HCT116 (cell line): ENCODE data around the gene HDAC1. TPM values are rescaled to one million over a fixed set of nuclear protein-coding genes. Genes with fewer than 3 reads are reported as not detected.

Experiments
- ATAC-seq: fragments of 200-7000 bp; cut with Tn5 transposase; 2 replicates; pipeline ENCODE4 v1.9.1; 2020; ENCODE audit warnings: mild to moderate bottlenecking, moderate library complexity
- BruUV-seq: library from RNA; stranded (reverse); fragments of 400-500 nt; replicated peaks from 2 replicates; lab custom pipeline; 2021; lab: Mats Ljungman, UMichigan
- CTCF ChIA-PET: fragments of 300-600 bp; sonication (Branson Sonifier 250); formaldehyde crosslinking; loops from one replicate; lab custom pipeline; 2021; ENCODE audit warnings: antibody characterized with exemption; lab: Charles Lee
- POLR2A ChIA-PET: fragments of 300-600, 350-600 bp; sonication (Branson Sonifier 250); formaldehyde crosslinking; loops from one replicate; lab custom pipeline; 2021; ENCODE audit warnings: antibody characterized with exemption; lab: Charles Lee
- RAD21 ChIA-PET, 2 experiments: fragments of 300-600 bp; sonication (Branson Sonifier 250); formaldehyde crosslinking; loops; one replicate each; lab custom pipeline; 2023; ENCODE audit warnings: low total read pairs in 2 of 2; ENCODE audit not compliant: uncharacterized antibody in 2 of 2, unreplicated experiment in 2 of 2, low non-redundant PET in 1 of 2; lab: Charles Lee
- DNase-seq: peaks from one replicate; pipeline ENCODE4 v3.0.0-alpha.2; 2010; ENCODE audit warnings: low read depth, low spot score
- H2AFZ ChIP-seq: fragments of 200-600 bp; shearing (Covaris generic), sonication (generic); 2 replicates; pipeline ENCODE4 v1.6.1; 2017; ENCODE audit warnings: low read depth, mixed run types, mixed read lengths, antibody characterized with exemption, low read length; ENCODE audit not compliant: poor library complexity, severe bottlenecking
- H3K27ac ChIP-seq: 2 replicates; pipeline ENCODE4 v1.5.1; 2012; ENCODE audit warnings: low read depth, low read length
- H3K27me3 ChIP-seq: fragments of 200-600 bp; sonication (generic); 2 replicates; pipeline ENCODE4 v1.6.1; 2016; ENCODE audit warnings: mixed run types, low read length, mixed read lengths; ENCODE audit not compliant: insufficient read depth
- H3K36me3 ChIP-seq, 2 experiments: fragments of 200-500 bp in 1 of 2; fragments of 200-600 bp in 1 of 2; sonication (Bioruptor generic) in 1 of 2; sonication (generic) in 1 of 2; 2 replicates each; pipeline versions ENCODE4 v1.5.1 to v1.6.1; 2014 to 2016; ENCODE audit warnings: low read length in 2 of 2, inconsistent platforms in 1 of 2, mixed read lengths in 1 of 2, mixed run types in 1 of 2; ENCODE audit not compliant: insufficient read depth in 2 of 2, control insufficient read depth in 1 of 2
- H3K4me1 ChIP-seq, 2 experiments: fragments of 200-600 bp in 1 of 2; sonication (generic) in 1 of 2; 2 replicates each; pipeline versions ENCODE4 v1.5.1 to v1.6.1; 2012 to 2017; ENCODE audit warnings: low read length in 2 of 2, inconsistent platforms in 1 of 2, mild to moderate bottlenecking in 1 of 2, mixed read lengths in 1 of 2, mixed run types in 1 of 2, moderate library complexity in 1 of 2; ENCODE audit not compliant: insufficient read depth in 2 of 2, control insufficient read depth in 1 of 2
- H3K4me2 ChIP-seq: fragments of 200-600 bp; sonication (generic); 2 replicates; pipeline ENCODE4 v1.6.1; 2017; ENCODE audit warnings: mixed run types, low read length, mixed read lengths
- H3K4me3 ChIP-seq, 2 experiments: fragments of 200-600 bp in 1 of 2; sonication (generic) in 1 of 2; replicated peaks in 1 of 2; 2 replicates each; pipeline ENCODE4 v1.5.1; 2011 to 2016; ENCODE audit warnings: low read length in 2 of 2, control low read depth in 1 of 2, low read depth in 1 of 2, mild to moderate bottlenecking in 1 of 2, mixed read lengths in 1 of 2, mixed run types in 1 of 2
- H3K79me2 ChIP-seq: fragments of 200-600 bp; sonication (generic); 2 replicates; pipeline ENCODE4 v1.6.1; 2017; ENCODE audit warnings: mild to moderate bottlenecking, mixed run types, low read length, moderate library complexity, mixed read lengths; ENCODE audit not compliant: insufficient read depth
- H3K9ac ChIP-seq: fragments of 200-600 bp; sonication (generic); 2 replicates; pipeline ENCODE4 v1.6.1; 2016; ENCODE audit warnings: low read length, mixed read lengths
- H3K9me2 ChIP-seq: fragments of 200-600 bp; sonication (generic), shearing (Covaris generic); 2 replicates; pipeline ENCODE4 v1.6.1; 2017; ENCODE audit warnings: mixed run types, mild to moderate bottlenecking, moderate library complexity; ENCODE audit not compliant: insufficient read depth
- H3K9me3 ChIP-seq, 2 experiments: fragments of 200-500 bp in 1 of 2; fragments of 200-600 bp in 1 of 2; sonication (Bioruptor generic) in 1 of 2; sonication (generic) in 1 of 2; 2 replicates each; pipeline ENCODE4 v1.6.1; 2014 to 2017; ENCODE audit warnings: low read length in 2 of 2, mixed read lengths in 2 of 2, inconsistent platforms in 1 of 2, low read depth in 1 of 2, mild to moderate bottlenecking in 1 of 2, mixed run types in 1 of 2, moderate library complexity in 1 of 2; ENCODE audit not compliant: control insufficient read depth in 1 of 2, insufficient read depth in 1 of 2
- H4K20me1 ChIP-seq: fragments of 200-600 bp; sonication (generic), shearing (Covaris generic); 2 replicates; pipeline ENCODE4 v1.6.1; 2017; ENCODE audit warnings: mixed run types, mild to moderate bottlenecking, moderate library complexity; ENCODE audit not compliant: insufficient read depth
- CBX3 ChIP-seq: IDR thresholded peaks from 2 replicates; pipeline ENCODE4 v1.6.1; 2012; ENCODE audit warnings: low read depth
- CEBPB ChIP-seq: IDR thresholded peaks from 2 replicates; pipeline ENCODE4 v1.6.1; 2012; ENCODE audit warnings: low read depth
- EGR1 ChIP-seq: IDR thresholded peaks from 2 replicates; pipeline ENCODE4 v1.6.1; 2012; ENCODE audit warnings: low read depth
- ELF1 ChIP-seq: IDR thresholded peaks from 2 replicates; pipeline ENCODE4 v1.6.1; 2012; ENCODE audit warnings: low read depth, borderline replicate concordance
- EZH2 ChIP-seq: fragments of 200-600 bp; sonication (generic); IDR thresholded peaks from 2 replicates; pipeline ENCODE4 v1.6.1; 2017; ENCODE audit warnings: antibody characterized with exemption, mixed run types
- EZH2phosphoT487 ChIP-seq: fragments of 200-600 bp; IDR thresholded peaks from 2 replicates; pipeline ENCODE4 v1.6.1; 2018; ENCODE audit warnings: antibody characterized with exemption, borderline replicate concordance
- FOSL1 ChIP-seq: IDR thresholded peaks from 2 replicates; pipeline ENCODE4 v1.6.1; 2012; ENCODE audit warnings: low read depth
- JUND ChIP-seq: IDR thresholded peaks from 2 replicates; pipeline ENCODE4 v1.6.1; 2012
- POLR2A ChIP-seq: IDR thresholded peaks from 2 replicates; pipeline ENCODE4 v1.7.0; 2011; ENCODE audit warnings: borderline replicate concordance; ENCODE audit not compliant: insufficient read depth, insufficient read length; ENCODE audit errors: extremely low read depth
- RAD21 ChIP-seq: IDR thresholded peaks from 2 replicates; pipeline ENCODE4 v1.6.1; 2012; ENCODE audit warnings: low read depth, mild to moderate bottlenecking
- SIN3A ChIP-seq: IDR thresholded peaks from 2 replicates; pipeline ENCODE4 v1.6.1; 2012; ENCODE audit warnings: low read depth
- SP1 ChIP-seq: IDR thresholded peaks from 2 replicates; pipeline ENCODE4 v1.6.1; 2012; ENCODE audit warnings: low read depth
- TCF7L2 ChIP-seq: IDR thresholded peaks from 2 replicates; pipeline ENCODE4 v1.7.0; 2011; ENCODE audit warnings: borderline replicate concordance, inconsistent platforms; ENCODE audit not compliant: insufficient read depth, insufficient read length; ENCODE audit errors: extremely low read depth
- YY1 ChIP-seq: IDR thresholded peaks from 2 replicates; pipeline ENCODE4 v1.6.1; 2011; ENCODE audit warnings: low read length, low read depth, moderate library complexity, mild to moderate bottlenecking; ENCODE audit not compliant: insufficient replicate concordance; ENCODE audit errors: extremely low read depth
- ZFX ChIP-seq: fragments of 450-650 bp; IDR thresholded peaks from 2 replicates; pipeline ENCODE4 v1.6.1; 2017
- ZNF274 ChIP-seq: fragments of 200-500 bp; sonication (Bioruptor generic); IDR thresholded peaks from 2 replicates; pipeline ENCODE4 v1.6.1; 2014; ENCODE audit warnings: mild to moderate bottlenecking, low read depth, low read length, inconsistent platforms
- intact Hi-C: fragments of 100-400 bp; cut with micrococcal nuclease; formaldehyde crosslinking; loops from 2 replicates; pipeline ENCODE4 v1.10.0; 2022
- total RNA-seq: library from RNA; stranded (reverse); gene quantifications from one replicate; pipeline ENCODE4 v1.2.1, GENCODE V29; 2021; ENCODE audit not compliant: unreplicated experiment
- TF ChIP-seq, protein P1 (sequence below): IDR thresholded peaks from 2 replicates; pipeline ENCODE4 v1.6.1; 2012
- TF ChIP-seq, protein P2 (sequence below): IDR thresholded peaks from 2 replicates; pipeline ENCODE4 v1.6.1; 2012
- TF ChIP-seq, protein P3 (sequence below), 3 experiments: fragments of 200-600 bp in 1 of 3; sonication (generic) in 1 of 3; IDR thresholded peaks in 2 of 3; conservative IDR thresholded peaks in 1 of 3; 2 replicates each; pipeline ENCODE4 v1.5.1; 2012 to 2017; ENCODE audit warnings: low read depth in 2 of 3, low read length in 2 of 3, antibody characterized with exemption in 1 of 3, borderline replicate concordance in 1 of 3, control low read depth in 1 of 3, mild to moderate bottlenecking in 1 of 3, mixed read lengths in 1 of 3, mixed run types in 1 of 3, moderate library complexity in 1 of 3; ENCODE audit not compliant: insufficient read depth in 1 of 3
- TF ChIP-seq, protein P4 (sequence below): IDR thresholded peaks from 2 replicates; pipeline ENCODE4 v1.6.1; 2011; ENCODE audit warnings: mild to moderate bottlenecking, low read length, moderate library complexity; ENCODE audit not compliant: insufficient replicate concordance; ENCODE audit errors: extremely low read depth

The HDAC1 gene
- total RNA-seq, 1 experiment from 2014 or later: 232 TPM

DNA sequence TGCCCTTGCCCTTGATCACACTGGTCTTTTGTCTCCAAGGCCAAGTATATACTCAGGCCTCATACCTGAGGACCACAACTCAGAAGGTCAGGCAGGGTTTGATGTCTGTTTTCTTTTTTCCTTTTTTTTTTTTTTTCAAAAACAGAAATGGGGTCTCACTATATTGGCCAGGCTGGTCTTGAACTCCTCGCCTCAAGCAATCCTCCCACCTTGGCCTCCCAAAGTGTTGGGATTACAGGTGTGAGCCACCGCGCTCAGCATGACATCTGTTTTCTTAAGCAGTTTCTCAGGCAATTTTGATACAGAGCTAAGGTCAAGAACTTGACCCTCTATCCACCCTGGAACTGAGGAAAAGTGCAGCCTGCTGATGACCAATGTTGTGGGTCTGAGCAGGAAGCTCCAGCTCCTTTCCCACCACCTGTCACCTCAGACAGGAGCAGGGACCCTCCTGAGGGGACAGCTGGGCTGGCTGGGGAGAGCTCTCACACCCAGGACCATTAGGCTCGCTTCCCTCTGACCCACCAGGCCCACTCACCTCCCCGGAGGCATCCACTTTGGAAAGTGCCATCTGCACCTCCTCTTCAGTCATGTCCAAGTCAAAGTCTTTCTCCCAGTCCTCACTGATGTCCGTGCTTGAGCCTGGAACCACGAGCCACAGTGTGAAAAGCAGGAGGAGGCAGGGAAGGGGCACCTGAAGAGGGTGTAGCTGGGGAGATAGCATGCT is 76.2 kb downstream of the HDAC1 start:
- DNase-seq: no peak
- H2AFZ ChIP-seq: no peak overlapping the region
- H3K27ac ChIP-seq: no peak overlapping the region
- ATAC-seq: no peak
- no peaks in the 10 kb centered on the region for H3K27me3 ChIP-seq
- no peak overlapping the region for H3K9ac ChIP-seq
- intact Hi-C loops: no loop called here
- no peak for TF ChIP-seq RAD21
- TF ChIP-seq, protein P1, sequence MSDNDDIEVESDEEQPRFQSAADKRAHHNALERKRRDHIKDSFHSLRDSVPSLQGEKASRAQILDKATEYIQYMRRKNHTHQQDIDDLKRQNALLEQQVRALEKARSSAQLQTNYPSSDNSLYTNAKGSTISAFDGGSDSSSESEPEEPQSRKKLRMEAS: no peak
- TF ChIP-seq POLR2A: no peak
- TF ChIP-seq ZFX: no peak
- TF ChIP-seq ELF1: no peak
- TF ChIP-seq, protein P2, sequence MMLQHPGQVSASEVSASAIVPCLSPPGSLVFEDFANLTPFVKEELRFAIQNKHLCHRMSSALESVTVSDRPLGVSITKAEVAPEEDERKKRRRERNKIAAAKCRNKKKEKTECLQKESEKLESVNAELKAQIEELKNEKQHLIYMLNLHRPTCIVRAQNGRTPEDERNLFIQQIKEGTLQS: no peak
- TF ChIP-seq, protein P3, sequence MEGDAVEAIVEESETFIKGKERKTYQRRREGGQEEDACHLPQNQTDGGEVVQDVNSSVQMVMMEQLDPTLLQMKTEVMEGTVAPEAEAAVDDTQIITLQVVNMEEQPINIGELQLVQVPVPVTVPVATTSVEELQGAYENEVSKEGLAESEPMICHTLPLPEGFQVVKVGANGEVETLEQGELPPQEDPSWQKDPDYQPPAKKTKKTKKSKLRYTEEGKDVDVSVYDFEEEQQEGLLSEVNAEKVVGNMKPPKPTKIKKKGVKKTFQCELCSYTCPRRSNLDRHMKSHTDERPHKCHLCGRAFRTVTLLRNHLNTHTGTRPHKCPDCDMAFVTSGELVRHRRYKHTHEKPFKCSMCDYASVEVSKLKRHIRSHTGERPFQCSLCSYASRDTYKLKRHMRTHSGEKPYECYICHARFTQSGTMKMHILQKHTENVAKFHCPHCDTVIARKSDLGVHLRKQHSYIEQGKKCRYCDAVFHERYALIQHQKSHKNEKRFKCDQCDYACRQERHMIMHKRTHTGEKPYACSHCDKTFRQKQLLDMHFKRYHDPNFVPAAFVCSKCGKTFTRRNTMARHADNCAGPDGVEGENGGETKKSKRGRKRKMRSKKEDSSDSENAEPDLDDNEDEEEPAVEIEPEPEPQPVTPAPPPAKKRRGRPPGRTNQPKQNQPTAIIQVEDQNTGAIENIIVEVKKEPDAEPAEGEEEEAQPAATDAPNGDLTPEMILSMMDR (IDR thresholded peaks at IDR 0.05 in 2 of 3, conservative IDR thresholded peaks at IDR 0.05 in 1 of 3; ENCODE audit: borderline replicate concordance in 1 of 3, insufficient read depth in 1 of 3, low read depth in 2 of 3, low read length in 2 of 3): no peak
- TF ChIP-seq EGR1: no peak
- no peak for TF ChIP-seq YY1
- no peak for TF ChIP-seq ZNF274
- TF ChIP-seq JUND: no peak
- TF ChIP-seq, protein P4, sequence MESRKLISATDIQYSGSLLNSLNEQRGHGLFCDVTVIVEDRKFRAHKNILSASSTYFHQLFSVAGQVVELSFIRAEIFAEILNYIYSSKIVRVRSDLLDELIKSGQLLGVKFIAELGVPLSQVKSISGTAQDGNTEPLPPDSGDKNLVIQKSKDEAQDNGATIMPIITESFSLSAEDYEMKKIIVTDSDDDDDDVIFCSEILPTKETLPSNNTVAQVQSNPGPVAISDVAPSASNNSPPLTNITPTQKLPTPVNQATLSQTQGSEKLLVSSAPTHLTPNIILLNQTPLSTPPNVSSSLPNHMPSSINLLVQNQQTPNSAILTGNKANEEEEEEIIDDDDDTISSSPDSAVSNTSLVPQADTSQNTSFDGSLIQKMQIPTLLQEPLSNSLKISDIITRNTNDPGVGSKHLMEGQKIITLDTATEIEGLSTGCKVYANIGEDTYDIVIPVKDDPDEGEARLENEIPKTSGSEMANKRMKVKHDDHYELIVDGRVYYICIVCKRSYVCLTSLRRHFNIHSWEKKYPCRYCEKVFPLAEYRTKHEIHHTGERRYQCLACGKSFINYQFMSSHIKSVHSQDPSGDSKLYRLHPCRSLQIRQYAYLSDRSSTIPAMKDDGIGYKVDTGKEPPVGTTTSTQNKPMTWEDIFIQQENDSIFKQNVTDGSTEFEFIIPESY: no peak
- no peak for TF ChIP-seq CEBPB
- no peak for TF ChIP-seq TCF7L2
- no peak for TF ChIP-seq CBX3
- no peak for TF ChIP-seq SP1
- TF ChIP-seq EZH2: no peak
- no peak for TF ChIP-seq SIN3A
- no peak for TF ChIP-seq FOSL1
- TF ChIP-seq EZH2phosphoT487: no peak
- TF ChIP-seq, all 23 proteins: peak for 0
- H3K4me2 ChIP-seq: no peak overlapping the region
- no peaks in the 10 kb centered on the region for H4K20me1 ChIP-seq
- BruUV-seq: no TSS peak
- no peaks in the 10 kb centered on the region for H3K9me2 ChIP-seq
- H3K4me1 ChIP-seq: no peaks in the 10 kb centered on the region
- ChIA-PET RAD21 (no interaction called here), POLR2A (no interaction called here), CTCF (no interaction called here)
- H3K36me3 ChIP-seq: peaks cover 11 to 17% of the 10 kb centered on the region in 2 experiments
- H3K9me3 ChIP-seq: no peaks in the 10 kb centered on the region
- H3K4me3 ChIP-seq: no peak overlapping the region
- H3K79me2 ChIP-seq: no peaks in the 10 kb centered on the region
